HG03378 (cell line): ENCODE measurements around the gene EGFLAM.

Experiments used
- ATAC-seq: cut with Tn5 transposase; IDR thresholded peaks from one replicate; pipeline ENCODE4 v1.9.1; 2021; ENCODE audit warnings: mild to moderate bottlenecking, moderate library complexity; ENCODE audit not compliant: unreplicated experiment

The EGFLAM gene

DNA sequence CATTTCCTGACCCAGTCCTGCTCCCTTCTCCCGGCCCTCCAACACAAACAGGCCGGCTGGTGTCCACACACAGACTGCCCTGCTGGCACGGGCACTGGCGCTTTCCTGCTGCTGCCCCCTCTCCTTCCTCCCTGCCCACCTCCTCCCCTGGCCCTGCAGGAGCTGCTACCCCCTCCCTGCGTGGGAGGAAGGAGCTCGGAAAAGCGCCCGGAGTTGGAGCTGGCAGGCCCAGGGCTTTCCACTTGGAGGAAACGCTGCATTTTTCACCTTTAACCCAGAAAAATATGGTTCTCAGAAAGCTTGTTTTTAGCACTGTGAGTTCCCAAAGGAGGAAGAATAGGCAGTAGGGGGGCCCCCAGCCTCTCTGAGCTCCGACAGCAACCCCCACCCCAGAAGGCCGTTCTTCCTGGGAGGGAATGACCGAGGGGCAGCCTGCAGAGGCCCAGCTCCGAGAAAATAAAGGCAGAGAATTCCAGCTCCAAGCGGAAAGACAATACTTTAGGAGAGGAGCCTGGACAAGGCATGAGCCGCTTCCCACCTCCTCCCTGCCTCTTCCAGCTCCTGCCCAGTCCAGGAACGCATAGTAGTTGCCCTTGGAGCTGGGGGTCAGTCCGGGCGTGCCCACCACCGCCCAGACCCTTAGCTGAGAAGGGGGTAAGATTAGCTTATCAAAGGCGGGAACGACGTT lies 209.1 kb downstream of the EGFLAM start:
- no peak for ATAC-seq

GRCh38 chr5:38468202-38468673 lies 209.9 kb downstream of the EGFLAM start:
- no peak for ATAC-seq

- ATAC-seq, result no peak
Observed at GRCh38 chr5:38468978-38469706, 210.8 kb downstream of the EGFLAM start.

DNA sequence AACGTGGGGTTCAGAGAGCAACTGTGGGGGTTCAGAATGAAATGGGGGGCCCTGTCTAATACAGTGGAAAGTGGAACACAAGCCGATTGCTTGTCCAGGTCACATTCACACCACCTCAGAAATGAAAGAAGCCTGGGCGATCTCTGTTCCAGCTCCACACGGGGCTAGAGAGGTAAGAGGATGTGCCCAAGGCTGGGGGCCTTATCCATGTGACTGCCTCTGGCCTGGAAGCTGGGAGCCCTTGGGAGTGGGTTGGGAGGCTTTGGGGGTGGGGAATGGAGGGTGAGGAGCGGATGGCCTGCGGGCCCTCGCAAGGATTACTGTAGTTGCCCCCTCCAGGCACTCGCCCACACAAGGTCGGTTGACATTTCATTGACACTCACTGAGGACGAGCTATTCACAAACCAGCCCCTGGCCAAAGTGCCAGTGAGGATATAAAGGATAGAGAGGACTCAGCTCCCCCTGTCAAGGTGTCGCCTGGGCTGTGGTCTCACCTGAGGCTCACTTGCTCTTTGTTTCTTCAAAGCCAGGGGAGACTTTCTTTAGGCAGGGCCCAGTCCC lies 211.4 kb downstream of the EGFLAM start:
- ATAC-seq, result no peak

DNA sequence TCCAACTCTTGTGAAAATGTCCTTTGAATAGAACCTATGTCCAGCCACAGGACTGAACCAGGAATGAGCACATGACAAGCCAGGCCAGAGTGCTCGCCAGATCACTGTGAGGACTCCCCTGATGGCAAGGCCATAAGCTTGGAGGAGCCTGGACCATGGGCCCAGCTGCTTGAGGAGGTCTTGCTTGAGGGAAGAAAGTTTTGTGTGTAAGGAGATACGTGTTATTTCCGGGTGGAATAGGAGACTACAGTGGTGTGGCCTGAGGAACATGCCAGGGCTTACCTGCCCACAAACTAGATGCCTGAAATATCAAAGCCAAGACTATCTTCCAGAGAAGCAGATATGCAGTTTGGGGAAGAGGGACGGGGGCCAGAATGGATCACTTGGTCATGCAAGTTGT lies 213.3 kb downstream of the EGFLAM start:
- no peak for ATAC-seq

- no peak for ATAC-seq
Observed at GRCh38 chr5:38472541-38472940, 214.2 kb downstream of the EGFLAM start.

- ATAC-seq, result no peak
Observed at GRCh38 chr5:38473008-38473407, 214.6 kb downstream of the EGFLAM start.

DNA sequence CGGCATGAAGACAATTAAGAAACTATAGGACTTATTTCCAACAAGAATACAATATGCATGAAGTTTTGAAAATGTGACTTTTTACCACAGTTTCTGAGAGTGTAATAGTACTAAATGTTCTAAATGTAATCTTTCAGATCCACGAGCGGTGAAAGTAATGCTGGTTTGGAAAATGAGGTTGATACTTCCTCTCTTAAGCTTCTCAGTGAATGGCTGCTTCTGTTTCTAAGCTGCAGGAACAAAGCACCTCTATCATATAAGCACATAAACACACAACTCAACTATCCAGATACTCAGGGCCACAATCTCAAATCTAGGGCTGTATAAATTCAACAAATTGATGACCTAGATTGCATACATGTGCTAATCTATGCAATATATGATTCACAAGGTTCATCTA lies 219.8 kb downstream of the EGFLAM start:
- ATAC-seq, result no peak

- ATAC-seq, result no peak
Observed at GRCh38 chr5:38478878-38479277, 220.5 kb downstream of the EGFLAM start.

GRCh38 chr5:38479315-38479904 lies 221.1 kb downstream of the EGFLAM start:
- ATAC-seq, result no peak

GRCh38 chr5:38483805-38484398 lies 225.5 kb downstream of the EGFLAM start:
- no peak for ATAC-seq

DNA sequence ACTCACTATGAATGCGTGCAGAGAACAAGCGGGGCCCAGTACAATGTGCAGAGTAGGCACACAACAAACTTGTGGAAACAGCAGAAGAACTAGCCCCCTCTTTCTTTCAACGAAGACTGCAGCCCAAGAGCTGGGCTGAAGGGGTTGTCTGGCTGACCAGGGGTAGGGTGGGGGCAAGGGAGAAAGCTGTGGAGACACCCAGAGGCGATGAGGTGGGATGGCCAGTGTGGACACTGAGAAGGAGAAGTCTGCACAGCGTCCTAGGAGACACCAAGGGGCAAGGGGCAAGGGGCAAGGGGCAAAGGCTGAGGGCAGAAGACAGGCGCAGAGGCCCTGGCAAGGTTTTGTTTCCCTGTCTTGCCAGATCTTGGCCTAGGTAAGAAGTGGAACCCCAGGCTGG lies 235.8 kb downstream of the EGFLAM start:
- ATAC-seq, result no peak

DNA sequence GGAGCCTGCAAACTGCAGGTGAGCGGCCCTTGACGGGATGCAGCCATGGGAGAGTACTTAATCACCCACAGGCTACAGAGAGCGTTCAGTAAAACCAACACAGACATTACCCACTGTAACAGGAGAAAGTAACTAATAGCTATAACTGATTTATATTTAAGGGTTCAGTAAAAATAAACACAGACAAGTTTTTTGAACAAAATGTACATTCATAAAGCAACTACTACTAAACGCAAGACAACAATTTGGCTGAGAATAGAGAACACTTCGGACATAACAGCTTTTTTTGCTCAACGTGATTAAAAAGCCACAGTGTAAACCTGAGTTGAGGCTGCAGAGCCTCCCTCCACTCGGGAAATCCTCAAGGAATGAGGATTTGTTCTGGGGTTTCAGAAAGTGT lies 236.4 kb downstream of the EGFLAM start:
- no peak for ATAC-seq

DNA sequence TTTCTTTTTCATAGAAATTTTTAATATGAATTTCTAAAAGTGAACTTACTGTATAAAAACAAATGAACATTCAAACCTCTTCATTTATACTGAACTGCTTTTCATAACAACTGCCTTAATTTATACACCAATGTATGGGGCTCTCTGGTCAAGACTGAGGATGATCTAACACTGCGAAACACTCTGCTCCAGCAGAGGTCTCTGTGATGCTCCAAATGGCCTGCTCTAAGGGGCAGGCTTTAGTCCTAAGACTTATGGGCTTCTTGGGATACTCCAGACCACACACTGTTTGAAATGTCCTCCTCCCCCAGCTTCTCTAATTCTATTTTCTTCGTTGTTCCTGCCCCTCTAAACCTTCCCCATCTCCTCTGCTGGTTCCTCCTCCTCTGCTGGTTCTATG lies 239.6 kb downstream of the EGFLAM start:
- no peak for ATAC-seq

- ATAC-seq, result no peak
Observed at GRCh38 chr5:38500573-38501260, 242.4 kb downstream of the EGFLAM start.

DNA sequence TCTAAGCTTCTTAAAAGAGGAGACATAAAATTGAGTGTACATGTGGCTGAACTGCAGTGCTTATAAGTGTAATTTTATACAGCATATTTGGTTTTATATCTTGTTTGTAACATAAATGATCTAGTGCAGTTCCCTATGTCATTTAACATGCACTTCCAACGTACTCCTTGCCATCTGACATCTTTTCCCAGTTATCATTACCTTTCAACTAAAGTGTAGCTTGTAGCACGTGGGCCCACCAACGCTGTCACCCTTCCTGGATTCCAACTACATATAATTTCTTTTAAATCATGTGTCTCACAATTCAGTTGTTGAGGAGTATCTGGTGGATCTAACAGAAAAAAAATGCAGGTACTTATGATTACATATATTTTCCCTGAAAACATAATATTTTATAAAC lies 247.9 kb downstream of the EGFLAM start:
- no peak for ATAC-seq

DNA sequence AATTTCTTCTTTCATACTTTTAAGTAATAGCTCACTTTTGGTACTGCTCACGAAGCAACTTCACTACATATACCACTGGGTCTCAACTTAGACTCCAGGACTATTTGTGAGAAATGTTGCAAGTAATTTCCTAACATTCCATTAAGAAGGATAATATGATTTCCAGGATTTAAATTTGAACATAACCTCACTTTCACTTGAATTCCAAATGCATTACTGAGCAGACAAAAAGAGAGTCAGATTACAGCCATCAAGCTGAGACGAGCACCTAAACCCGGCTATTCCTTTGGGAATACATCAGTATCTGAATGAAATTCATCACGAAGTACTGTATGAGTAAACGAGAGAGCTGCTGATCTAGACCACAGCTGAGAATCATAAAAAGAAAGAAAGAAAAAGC lies 250.8 kb downstream of the EGFLAM start:
- ATAC-seq, result no peak
